ENCODE results near the gene SLC9B1. TPM values are rescaled to one million over a fixed set of nuclear protein-coding genes. Genes with fewer than 3 reads are reported as not detected.

SLC9B1 gene
- total RNA-seq, 2 donors from 2014 or later: not detected

DNA sequence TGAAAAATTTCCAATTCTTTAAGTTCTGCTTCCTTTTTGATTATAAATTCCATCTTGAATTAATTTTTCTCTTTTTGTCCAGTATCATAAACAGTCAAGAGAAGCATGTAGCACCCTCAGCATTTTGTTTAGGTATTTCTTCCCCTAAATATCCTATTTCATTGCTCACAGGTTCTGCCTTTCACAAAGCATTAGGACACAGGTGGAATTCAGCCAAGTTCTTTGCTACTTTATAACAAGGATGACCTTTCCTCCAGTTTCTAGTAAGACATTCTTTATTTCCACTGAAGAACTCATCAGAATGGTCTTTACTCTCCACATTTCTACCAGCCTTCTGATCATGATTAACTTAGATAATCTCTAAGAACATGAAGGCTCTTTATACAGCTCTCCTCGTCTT lies 7.4 kb downstream of the SLC9B1 start:
- Histone ChIP-seq H3K4me3 (no peak overlapping the region), H3K4me1 (peaks cover 25% of the 10 kb centered on the region), H3K9me3 (no peaks in the 10 kb centered on the region), H3K27ac (peak overlapping the region; percentile 72 to 90 (median 82)), H3K36me3 (replicated peaks in 1 of 2; ENCODE audit: insufficient read depth in 1 of 2, low read depth in 2 of 2) (no peaks in the 10 kb centered on the region), H3K27me3 (no peaks in the 10 kb centered on the region)
- 29 to 38% methylated on average over 1 of the region's 1 CpG for WGBS, 2 donors
- ATAC-seq (peak; percentile 61), DNase-seq (peak in 2 of 4 donors; percentile 44 to 53)
- no peak for TF ChIP-seq POLR2A (IDR thresholded peaks at IDR 0.05)
- TF ChIP-seq, protein P1, sequence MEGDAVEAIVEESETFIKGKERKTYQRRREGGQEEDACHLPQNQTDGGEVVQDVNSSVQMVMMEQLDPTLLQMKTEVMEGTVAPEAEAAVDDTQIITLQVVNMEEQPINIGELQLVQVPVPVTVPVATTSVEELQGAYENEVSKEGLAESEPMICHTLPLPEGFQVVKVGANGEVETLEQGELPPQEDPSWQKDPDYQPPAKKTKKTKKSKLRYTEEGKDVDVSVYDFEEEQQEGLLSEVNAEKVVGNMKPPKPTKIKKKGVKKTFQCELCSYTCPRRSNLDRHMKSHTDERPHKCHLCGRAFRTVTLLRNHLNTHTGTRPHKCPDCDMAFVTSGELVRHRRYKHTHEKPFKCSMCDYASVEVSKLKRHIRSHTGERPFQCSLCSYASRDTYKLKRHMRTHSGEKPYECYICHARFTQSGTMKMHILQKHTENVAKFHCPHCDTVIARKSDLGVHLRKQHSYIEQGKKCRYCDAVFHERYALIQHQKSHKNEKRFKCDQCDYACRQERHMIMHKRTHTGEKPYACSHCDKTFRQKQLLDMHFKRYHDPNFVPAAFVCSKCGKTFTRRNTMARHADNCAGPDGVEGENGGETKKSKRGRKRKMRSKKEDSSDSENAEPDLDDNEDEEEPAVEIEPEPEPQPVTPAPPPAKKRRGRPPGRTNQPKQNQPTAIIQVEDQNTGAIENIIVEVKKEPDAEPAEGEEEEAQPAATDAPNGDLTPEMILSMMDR (IDR thresholded peaks at IDR 0.05): no peak
- intact Hi-C loops (cut with DNase I): no loop called here

DNA sequence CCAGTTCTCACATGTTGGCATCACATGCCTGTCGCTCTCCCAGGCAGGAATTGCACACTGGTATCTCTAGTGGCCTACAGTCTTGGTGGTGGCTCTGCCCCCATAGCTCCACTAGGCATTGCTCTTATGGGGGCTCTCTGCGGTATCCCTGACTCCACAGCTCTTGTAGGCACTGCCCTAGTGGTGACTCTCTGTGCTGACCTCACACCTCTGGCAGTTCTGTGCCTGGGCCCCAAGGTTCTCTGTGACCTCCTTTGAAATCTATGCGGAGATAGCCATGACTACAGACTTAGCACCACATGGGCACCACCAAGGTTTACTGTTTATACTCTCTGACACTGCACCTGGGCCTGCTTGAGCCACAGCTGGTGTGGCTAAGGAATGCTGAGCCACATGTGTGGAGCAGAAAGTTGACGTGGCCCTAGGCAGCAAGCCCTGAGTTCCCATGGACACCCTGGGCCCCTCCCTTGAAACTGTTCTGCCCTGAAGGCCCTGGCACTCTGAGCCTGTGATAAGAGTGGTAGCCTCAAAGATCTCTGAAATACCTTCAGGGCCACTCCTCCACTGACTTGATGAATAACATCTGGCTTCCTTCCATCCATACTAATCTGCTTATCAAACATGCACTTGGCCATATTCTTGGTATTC lies 8.0 kb downstream of the SLC9B1 start:
- H3K4me3 ChIP-seq: no peak overlapping the region
- H3K9me3 ChIP-seq: no peaks in the 10 kb centered on the region
- H3K27me3 ChIP-seq: no peaks in the 10 kb centered on the region
- H3K4me1 ChIP-seq: peaks cover 25% of the 10 kb centered on the region
- 63% methylated on average over 4 of the region's 4 CpGs for WGBS, 2 donors
- intact Hi-C loops (cut with DNase I): no loop called here
- H3K27ac ChIP-seq: peak overlapping the region; percentile 72 to 90 (median 82)
- TF ChIP-seq POLR2A (IDR thresholded peaks at IDR 0.05): peak in 2 of 3 donors; percentile 13 to 46
- TF ChIP-seq, protein P1 (IDR thresholded peaks at IDR 0.05): peak in 3 of 7 experiments; percentile 26 to 37 (median 37)
- DNase-seq (peak; percentile 78 to 93 (median 88)), ATAC-seq (peak; percentile 92)
- no peaks in the 10 kb centered on the region for H3K36me3 ChIP-seq (replicated peaks in 1 of 2; ENCODE audit: insufficient read depth in 1 of 2, low read depth in 2 of 2)

DNA sequence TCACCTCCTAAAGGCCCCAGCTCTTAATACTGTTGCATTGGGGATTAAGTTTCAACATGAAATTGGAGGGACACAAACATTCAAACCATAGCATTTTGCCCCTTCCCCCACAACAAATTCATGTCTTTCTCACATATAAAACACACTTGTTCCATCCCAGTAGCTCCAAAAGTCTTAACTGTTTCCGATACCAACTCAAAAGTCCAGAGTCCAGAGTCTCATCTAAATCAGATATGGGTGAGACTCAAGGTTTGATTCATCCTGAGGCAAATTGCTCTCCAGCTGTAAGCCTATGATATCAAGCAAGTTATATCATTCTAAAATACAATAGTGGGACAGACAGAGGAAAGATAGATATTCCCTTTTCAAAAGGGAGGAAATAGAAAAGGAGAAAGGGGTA lies 8.7 kb downstream of the SLC9B1 start:
- 82 to 89% methylated on average over 1 of the region's 1 CpG for WGBS, 2 donors
- H3K27ac ChIP-seq: peak overlapping the region; percentile 72 to 90 (median 82)
- ATAC-seq: no peak

DNA sequence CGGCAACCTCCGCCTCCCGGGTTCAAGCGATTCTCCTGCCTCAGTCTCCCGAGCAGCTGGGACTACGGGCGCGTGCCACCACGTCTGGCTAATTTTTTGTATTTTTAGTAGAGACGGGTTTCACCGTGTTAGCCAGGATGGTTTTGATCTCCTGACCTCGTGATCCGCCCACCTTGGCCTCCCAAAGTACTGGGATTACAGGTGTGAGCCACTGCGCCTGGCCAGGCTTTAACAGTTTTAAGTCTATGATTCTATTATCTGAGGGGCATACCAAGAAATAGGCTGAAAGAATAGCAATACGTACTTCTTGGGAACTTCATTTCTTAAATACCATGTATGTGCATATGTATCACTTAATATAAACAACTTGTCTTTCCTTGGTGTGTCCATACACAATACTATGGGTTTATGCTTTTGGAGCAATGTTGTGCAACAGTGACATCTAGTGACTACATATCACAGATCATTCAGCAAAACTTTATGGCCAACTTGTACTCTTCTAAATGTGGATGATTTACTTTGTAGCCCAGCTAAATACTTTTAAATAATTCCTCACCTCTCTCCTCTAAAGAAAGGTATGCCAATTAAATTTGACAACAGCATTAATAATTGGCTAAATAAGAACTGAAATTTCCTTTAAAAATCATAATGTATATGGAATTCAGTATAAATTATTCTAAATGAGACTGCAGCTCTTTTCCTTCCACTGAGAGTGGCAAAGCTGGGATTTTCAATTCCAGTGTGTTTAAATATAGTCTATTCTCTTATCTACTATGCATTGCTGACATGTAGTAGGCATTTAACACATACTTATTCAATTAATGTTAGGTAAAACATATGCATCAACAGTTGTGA lies 10.4 kb downstream of the SLC9B1 start:
- no peak for TF ChIP-seq POLR2A (IDR thresholded peaks at IDR 0.05)
- TF ChIP-seq, protein P1 (IDR thresholded peaks at IDR 0.05): peak; percentile 37 to 93 (median 87)
- H3K36me3 ChIP-seq (replicated peaks in 1 of 2; ENCODE audit: insufficient read depth in 1 of 2, low read depth in 2 of 2): no peaks in the 10 kb centered on the region
- ATAC-seq (peak; percentile 59), DNase-seq (peak in 1 of 4 donors; percentile 51)
- no peaks in the 10 kb centered on the region for H3K9me3 ChIP-seq
- no peak overlapping the region for H3K27ac ChIP-seq
- no peaks in the 10 kb centered on the region for H3K27me3 ChIP-seq
- intact Hi-C loops (cut with DNase I): loop anchor here (5.0 to 10.0 kb wide), 2 partner anchors 397 to 554 kb away; no protein-coding TSS in a partner anchor
- WGBS, 2 donors: 59 to 60% methylated on average over 14 to 15 of the region's 15 CpGs
- peaks cover 25% of the 10 kb centered on the region for H3K4me1 ChIP-seq
- H3K4me3 ChIP-seq: no peak overlapping the region

More for the DNA sequence above, 8.7 kb downstream of the SLC9B1 start:
- Histone ChIP-seq H3K4me3 (no peak overlapping the region), H3K36me3 (replicated peaks in 1 of 2; ENCODE audit: insufficient read depth in 1 of 2, low read depth in 2 of 2) (no peaks in the 10 kb centered on the region), H3K27me3 (no peaks in the 10 kb centered on the region), H3K4me1 (peaks cover 25% of the 10 kb centered on the region), H3K9me3 (no peaks in the 10 kb centered on the region)
- TF ChIP-seq POLR2A (IDR thresholded peaks at IDR 0.05): no peak
- TF ChIP-seq, protein P1 (IDR thresholded peaks at IDR 0.05): no peak
- no peak for DNase-seq
- intact Hi-C loops (cut with DNase I): no loop called here

Data from body of pancreas (tissue), 4 donors.